H1 (cell line): Measurements from ENCODE around the gene INPP4A. TPM values are rescaled to one million over a fixed set of nuclear protein-coding genes. Genes with fewer than 3 reads are reported as not detected.

Experiments used
- RAD21 ChIP-seq, 2 experiments: IDR thresholded peaks in 1 of 2; conservative IDR thresholded peaks in 1 of 2; 2 replicates each; pipeline ENCODE4 v1.6.1; 2011; ENCODE audit warnings: low read depth in 2 of 2, low read length in 2 of 2, improper control_type of control experiment in 1 of 2, inconsistent platforms in 1 of 2, mild to moderate bottlenecking in 1 of 2, moderate library complexity in 1 of 2
- polyA plus RNA-seq, 7 experiments: library from polyadenylated mRNA; depleted of rRNA in 3 of 7; stranded (reverse) in 5 of 7; unstranded in 2 of 7; fragments of >200 nt in 5 of 7; fragments of 200-250 nt in 2 of 7; gene quantifications; 1 replicate in 5 of 7; 2 replicates in 1 of 7; 4 replicates in 1 of 7; pipeline versions ENCODE4 v1.2.1 to v1.2.3, GENCODE V29; 2011 to 2013; ENCODE audit warnings: missing spikeins in 2 of 7, mixed read lengths in 2 of 7
- total RNA-seq: library from RNA; stranded (reverse); fragmentation: NEBNext Ultra II Directional; extraction: Animal tissue kit (Norgen Biotek cat#: 25700); gene quantifications from 2 replicates; pipeline ENCODE4 v1.2.1, GENCODE V29; 2021

The INPP4A gene
- total and polyA plus RNA-seq, 2 of the 8 experiments (the other 6 are each of a cell fraction or from before 2014, with no cell fraction given) = 25.6 to 34.3 TPM

GRCh38 chr2:98538280-98539041 is 93.8 kb downstream of the INPP4A start (continued):
- no peak for TF ChIP-seq RAD21 (IDR thresholded peaks at IDR 0.05 in 1 of 2, conservative IDR thresholded peaks at IDR 0.05 in 1 of 2; ENCODE audit: low read depth in 2 of 2, low read length in 2 of 2)
